HepG2 (cell line): ENCODE results near the gene EEFSEC. TPM values are rescaled to one million over a fixed set of nuclear protein-coding genes. Genes with fewer than 3 reads are reported as not detected.

Source experiments
- ATAC-seq: fragments of 200-7000 bp; cut with Tn5 transposase; 3 replicates; pipeline ENCODE4 v1.9.1; 2020; ENCODE audit warnings: mild to moderate bottlenecking, moderate library complexity
- BruUV-seq: library from RNA; stranded (reverse); fragments of 400-500 nt; replicated peaks from 2 replicates; lab custom pipeline; 2021; lab: Mats Ljungman, UMichigan
- CTCF ChIA-PET: fragments of 300-600 bp; formaldehyde crosslinking; extraction: SDS; loops from one replicate; lab custom pipeline; 2021; ENCODE audit warnings: low total read pairs, inconsistent platforms, low intra/inter-chr PET ratio; lab: Yijun Ruan, JAX
- POLR2A ChIA-PET: fragments of 350-600 bp; sonication (Branson Sonifier 250); formaldehyde crosslinking; loops from one replicate; lab custom pipeline; 2020; ENCODE audit warnings: antibody characterized with exemption, inconsistent platforms; lab: Yijun Ruan, JAX
- DNase-seq: peaks from one replicate; pipeline ENCODE4 v3.0.0-alpha.2; 2015; ENCODE audit warnings: low spot score
- FAIRE-seq: peaks from 3 replicates; lab custom pipeline; 2011; peaks lifted over from hg19 to GRCh38; lab: Jason Lieb, UNC
- H2AFZ ChIP-seq: one replicate; pipeline ENCODE4 v1.6.1; 2011; ENCODE audit warnings: low read length, inconsistent platforms
- H3K27ac ChIP-seq: fragments of 300-600 bp; 3 replicates; pipeline ENCODE4 v1.8.0; 2011; ENCODE audit warnings: mixed run types, mild to moderate bottlenecking, mixed read lengths, low read length, inconsistent platforms; ENCODE audit not compliant: insufficient read depth; ENCODE audit errors: extremely low read length
- H3K27me3 ChIP-seq, 2 experiments: fragments of 200-600 bp in 1 of 2; 2 replicates in 1 of 2; 3 replicates in 1 of 2; pipeline versions ENCODE4 v1.6.0 to v1.8.0; 2011; ENCODE audit warnings: low read length in 2 of 2, mild to moderate bottlenecking in 2 of 2, moderate library complexity in 2 of 2, inconsistent platforms in 1 of 2; ENCODE audit not compliant: insufficient read depth in 2 of 2, control insufficient read depth in 1 of 2
- H3K36me3 ChIP-seq, 2 experiments: fragments of 200-600 bp in 1 of 2; replicated peaks in 1 of 2; 2 replicates in 1 of 2; 3 replicates in 1 of 2; pipeline versions ENCODE4 v1.5.1 to v1.8.0; 2011; ENCODE audit warnings: low read length in 2 of 2, inconsistent platforms in 1 of 2; ENCODE audit not compliant: insufficient read depth in 2 of 2, control insufficient read depth in 1 of 2
- H3K4me1 ChIP-seq: 2 replicates; pipeline ENCODE4 v1.5.1; 2012; ENCODE audit warnings: low read length, inconsistent platforms; ENCODE audit not compliant: insufficient read depth
- H3K4me2 ChIP-seq: 2 replicates; pipeline ENCODE4 v1.6.0; 2011; ENCODE audit warnings: low read depth, low read length, inconsistent platforms
- H3K4me3 ChIP-seq, 3 experiments: fragments of 200-600 bp in 1 of 3; sonication (generic), shearing (Covaris generic) in 1 of 3; replicated peaks in 1 of 3; 2 replicates each; pipeline ENCODE4 v1.5.1; 2011 to 2016; ENCODE audit warnings: low read length in 3 of 3, inconsistent platforms in 2 of 3, low read depth in 2 of 3, mild to moderate bottlenecking in 2 of 3, control low read depth in 1 of 3, mixed read lengths in 1 of 3; ENCODE audit not compliant: insufficient read depth in 1 of 3
- H3K79me2 ChIP-seq: one replicate; pipeline ENCODE4 v1.6.1; 2011; ENCODE audit warnings: low read length, inconsistent platforms; ENCODE audit not compliant: insufficient read depth
- H3K9ac ChIP-seq: 2 replicates; pipeline ENCODE4 v1.6.0; 2011; ENCODE audit warnings: mild to moderate bottlenecking, low read depth, low read length, inconsistent platforms; ENCODE audit not compliant: insufficient read depth
- H3K9me3 ChIP-seq: 2 replicates; pipeline ENCODE4 v1.5.1; 2012; ENCODE audit warnings: mild to moderate bottlenecking, low read length
- H4K20me1 ChIP-seq: 2 replicates; pipeline ENCODE4 v1.6.0; 2011; ENCODE audit warnings: inconsistent platforms, mild to moderate bottlenecking, low read length, moderate library complexity; ENCODE audit not compliant: insufficient read depth
- ADNP ChIP-seq: sonication (generic); formaldehyde crosslinking; IDR thresholded peaks from 2 replicates; pipeline ENCODE4 v1.4.0; 2020; ENCODE audit warnings: missing genetic modification reagents
- FOXC1 ChIP-seq: sonication (generic); formaldehyde crosslinking; IDR thresholded peaks from 2 replicates; pipeline ENCODE4 v1.8.0; 2022; ENCODE audit warnings: mild to moderate bottlenecking, missing genetic modification reagents, borderline replicate concordance
- MTF2 ChIP-seq: sonication (generic); formaldehyde crosslinking; IDR thresholded peaks from 2 replicates; pipeline ENCODE4 v1.5.0; 2020; ENCODE audit warnings: missing genetic modification reagents, borderline replicate concordance
- ONECUT2 ChIP-seq: sonication (generic); formaldehyde crosslinking; IDR thresholded peaks from 2 replicates; pipeline ENCODE4 v1.4.0; 2020; ENCODE audit warnings: missing genetic modification reagents
- POGK ChIP-seq: sonication (generic); formaldehyde crosslinking; conservative IDR thresholded peaks from 2 replicates; pipeline ENCODE4 v1.8.0; 2022; ENCODE audit warnings: mild to moderate bottlenecking, moderate library complexity, missing genetic modification reagents
- SIN3A ChIP-seq: IDR thresholded peaks from 2 replicates; pipeline ENCODE4 v1.6.1; 2011; ENCODE audit warnings: low read depth, mild to moderate bottlenecking, control low read depth, low read length, borderline replicate concordance
- SIX1 ChIP-seq: sonication (generic); formaldehyde crosslinking; IDR thresholded peaks from 2 replicates; pipeline ENCODE4 v1.4.0; 2020; ENCODE audit warnings: missing genetic modification reagents, borderline replicate concordance
- TAF15 ChIP-seq: fragments of 200-400 bp; formaldehyde crosslinking; IDR thresholded peaks from one replicate; pipeline ENCODE4 v1.6.1; 2018; ENCODE audit warnings: mild to moderate bottlenecking, low read depth, low read length; ENCODE audit not compliant: poor library complexity, severe bottlenecking
- TFE3 ChIP-seq: IDR thresholded peaks from 2 replicates; pipeline ENCODE4 v1.6.1; 2016
- ZBTB3 ChIP-seq: sonication (generic); formaldehyde crosslinking; IDR thresholded peaks from 2 replicates; pipeline ENCODE4 v1.4.0; 2020; ENCODE audit warnings: low read depth, mild to moderate bottlenecking, moderate library complexity, missing genetic modification reagents, borderline replicate concordance
- ZBTB4 ChIP-seq: sonication (generic); formaldehyde crosslinking; IDR thresholded peaks from 2 replicates; pipeline ENCODE4 v1.4.0; 2020; ENCODE audit warnings: missing genetic modification reagents, mild to moderate bottlenecking, borderline replicate concordance
- ZNF263 ChIP-seq: sonication (generic); formaldehyde crosslinking; IDR thresholded peaks from 2 replicates; pipeline ENCODE4 v1.4.0; 2020; ENCODE audit warnings: missing genetic modification reagents
- ZNF362 ChIP-seq: sonication (generic); formaldehyde crosslinking; IDR thresholded peaks from 2 replicates; pipeline ENCODE4 v1.4.0; 2020; ENCODE audit warnings: missing genetic modification reagents, mild to moderate bottlenecking, borderline replicate concordance
- ZNF432 ChIP-seq: sonication (generic); formaldehyde crosslinking; IDR thresholded peaks from 2 replicates; pipeline ENCODE4 v1.5.0; 2020; ENCODE audit warnings: missing genetic modification reagents, mild to moderate bottlenecking, borderline replicate concordance
- ZNF567 ChIP-seq: sonication (generic); formaldehyde crosslinking; IDR thresholded peaks from 2 replicates; pipeline ENCODE4 v1.8.1; 2023; ENCODE audit warnings: mild to moderate bottlenecking, missing genetic modification reagents, borderline replicate concordance
- WGBS: methylation state at CpG from one replicate; pipeline ENCODE4 v1.1.6; 2017; ENCODE audit warnings: low lambda C conversion rate; 5-methylcytosine and 5-hydroxymethylcytosine counted together
- in situ Hi-C: cut with HindIII; loops from 2 replicates; pipeline ENCODE4 v1.10.0; 2017; ENCODE audit warnings: low pct_unique_long_range_greater_than_20kb; ENCODE audit not compliant: extremely low pct_ligation_motif_present
- intact Hi-C: fragments of 100-400 bp; cut with micrococcal nuclease; formaldehyde crosslinking; loops from one replicate; pipeline ENCODE4 v1.10.0; 2022; ENCODE audit not compliant: unreplicated experiment
- polyA plus RNA-seq, 8 experiments: library from polyadenylated mRNA; depleted of rRNA in 3 of 8; stranded (reverse) in 7 of 8; unstranded in 1 of 8; fragments of >200 nt; fragmentation: Illumina TruSeq in 4 of 8; extraction: Trizol in 4 of 8; gene quantifications; 2 replicates each; pipeline versions ENCODE4 v1.2.1 to v1.2.3, GENCODE V29; 2011 to 2016; ENCODE audit warnings: low read depth in 4 of 8, missing spikeins in 1 of 8, mixed read lengths in 1 of 8; ENCODE audit not compliant: insufficient read depth in 1 of 8
- total RNA-seq, 5 experiments: library from RNA; depleted of rRNA; stranded (reverse); fragments of >200 nt; fragmentation: Illumina TruSeq; extraction: Trizol; gene quantifications; 2 replicates each; pipeline ENCODE4 v1.2.3, GENCODE V29; 2016; ENCODE audit warnings: low read depth in 1 of 5

Gene EEFSEC
- total and polyA plus RNA-seq, 2 of the 13 experiments (the other 11 are each of a cell fraction or from before 2014, with no cell fraction given), result 6.4 to 24.2 TPM

GRCh38 chr3:128448491-128448890, 295.2 kb downstream of the EEFSEC start:
- Histone ChIP-seq H3K9ac (no peak overlapping the region), H2AFZ (no peak overlapping the region), H3K27ac (no peak overlapping the region), H3K9me3 (no peaks in the 10 kb centered on the region), H3K79me2 (no peaks in the 10 kb centered on the region), H4K20me1 (no peaks in the 10 kb centered on the region), H3K27me3 (peaks cover 12 to 81% of the 10 kb centered on the region in 2 experiments; a peak in 4 of 5 replicates), H3K4me3 (no peak overlapping the region), H3K4me2 (no peak overlapping the region), H3K36me3 (no peaks in the 10 kb centered on the region), H3K4me1 (no peaks in the 10 kb centered on the region)
- ChIA-PET CTCF (no interaction called here), POLR2A (no interaction called here)
- intact Hi-C loops, result no loop called here
- no TSS peak for BruUV-seq
- FAIRE-seq (no peak), DNase-seq (no peak), ATAC-seq (no peak)
- in situ Hi-C loops, result no loop called here
- 15% methylated on average over 6 of the region's 6 CpGs for WGBS
- TF ChIP-seq ZBTB4 (CRISPR knock-in tag), result no peak
- TF ChIP-seq TAF15, result no peak
- no peak for TF ChIP-seq ZBTB3 (CRISPR knock-in tag)
- TF ChIP-seq SIX1 (CRISPR knock-in tag), result no peak
- TF ChIP-seq MTF2 (CRISPR knock-in tag), result no peak
- TF ChIP-seq FOXC1 (CRISPR knock-in tag), result no peak
- TF ChIP-seq ZNF263, result no peak
- TF ChIP-seq ZNF362 (CRISPR knock-in tag), result no peak
- TF ChIP-seq ZNF432 (CRISPR knock-in tag), result no peak
- TF ChIP-seq ADNP, result no peak
- no peak for TF ChIP-seq ONECUT2
- no peak for TF ChIP-seq ZNF567 (CRISPR knock-in tag)
- TF ChIP-seq TFE3 (CRISPR knock-in tag), result no peak
- TF ChIP-seq SIN3A, result no peak
- TF ChIP-seq POGK (CRISPR knock-in tag), result no peak
